Astrocyte of the cerebellum (primary cell): Measurements from ENCODE around the gene TAS2R60.
"Not testable (repeated sequence)": the region's sequence is repeated elsewhere in the genome, so short reads cannot be mapped to it uniquely, and the experiment has no call there.

ENCODE experiments used
- DNase-seq: peaks from one replicate; pipeline ENCODE4 v3.0.0-alpha.2; 2011; ENCODE audit warnings: low read depth
- H3K4me3 ChIP-seq: 2 replicates; pipeline ENCODE4 v1.5.1; 2011; ENCODE audit warnings: mild to moderate bottlenecking, low read depth, low read length, moderate library complexity
- in situ Hi-C: cut with HindIII; loops from 2 replicates; pipeline ENCODE4 v1.10.0; 2017; ENCODE audit warnings: low sequenced_read_pairs
- TF ChIP-seq, protein P1 (sequence below): IDR thresholded peaks from 2 replicates; pipeline ENCODE4 v1.5.1; 2012; ENCODE audit warnings: low read length, low read depth, moderate library complexity, mild to moderate bottlenecking; ENCODE audit errors: missing control alignments

Gene TAS2R60

DNA sequence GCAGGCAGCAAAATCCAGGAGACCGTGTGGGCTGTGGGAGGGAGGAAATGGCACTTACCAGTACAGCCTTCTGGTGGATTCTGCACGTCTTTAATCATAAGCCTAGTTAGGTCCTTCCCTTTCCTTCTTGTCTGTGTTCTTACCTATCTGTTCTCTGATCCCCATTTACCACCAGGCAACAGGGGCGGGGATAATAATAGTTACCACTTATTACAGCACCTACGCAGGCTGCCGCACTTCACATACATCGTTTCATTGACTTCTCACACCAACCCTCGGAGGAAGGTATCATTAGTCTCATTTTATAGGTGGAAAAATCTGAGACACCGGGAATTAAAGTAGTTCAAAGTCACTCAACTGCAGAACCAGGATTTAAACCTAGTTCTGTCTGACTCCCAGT lies 30.1 kb upstream of the TAS2R60 start:
- no peak for DNase-seq
- TF ChIP-seq, protein P1, sequence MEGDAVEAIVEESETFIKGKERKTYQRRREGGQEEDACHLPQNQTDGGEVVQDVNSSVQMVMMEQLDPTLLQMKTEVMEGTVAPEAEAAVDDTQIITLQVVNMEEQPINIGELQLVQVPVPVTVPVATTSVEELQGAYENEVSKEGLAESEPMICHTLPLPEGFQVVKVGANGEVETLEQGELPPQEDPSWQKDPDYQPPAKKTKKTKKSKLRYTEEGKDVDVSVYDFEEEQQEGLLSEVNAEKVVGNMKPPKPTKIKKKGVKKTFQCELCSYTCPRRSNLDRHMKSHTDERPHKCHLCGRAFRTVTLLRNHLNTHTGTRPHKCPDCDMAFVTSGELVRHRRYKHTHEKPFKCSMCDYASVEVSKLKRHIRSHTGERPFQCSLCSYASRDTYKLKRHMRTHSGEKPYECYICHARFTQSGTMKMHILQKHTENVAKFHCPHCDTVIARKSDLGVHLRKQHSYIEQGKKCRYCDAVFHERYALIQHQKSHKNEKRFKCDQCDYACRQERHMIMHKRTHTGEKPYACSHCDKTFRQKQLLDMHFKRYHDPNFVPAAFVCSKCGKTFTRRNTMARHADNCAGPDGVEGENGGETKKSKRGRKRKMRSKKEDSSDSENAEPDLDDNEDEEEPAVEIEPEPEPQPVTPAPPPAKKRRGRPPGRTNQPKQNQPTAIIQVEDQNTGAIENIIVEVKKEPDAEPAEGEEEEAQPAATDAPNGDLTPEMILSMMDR, result no peak
- in situ Hi-C loops, result no loop called here
- H3K4me3 ChIP-seq, result no peak overlapping the region

GRCh38 chr7:143415209-143415608 lies 28.0 kb upstream of the TAS2R60 start:
- DNase-seq, H3K4me3 ChIP-seq, in situ Hi-C loops: not testable (repeated sequence)

- no peak for DNase-seq
- TF ChIP-seq, protein P1, result no peak
- in situ Hi-C loops, result no loop called here
- H3K4me3 ChIP-seq, result no peak overlapping the region
These were observed 27.4 kb upstream of the TAS2R60 start for GRCh38 chr7:143415742-143416397.

DNA sequence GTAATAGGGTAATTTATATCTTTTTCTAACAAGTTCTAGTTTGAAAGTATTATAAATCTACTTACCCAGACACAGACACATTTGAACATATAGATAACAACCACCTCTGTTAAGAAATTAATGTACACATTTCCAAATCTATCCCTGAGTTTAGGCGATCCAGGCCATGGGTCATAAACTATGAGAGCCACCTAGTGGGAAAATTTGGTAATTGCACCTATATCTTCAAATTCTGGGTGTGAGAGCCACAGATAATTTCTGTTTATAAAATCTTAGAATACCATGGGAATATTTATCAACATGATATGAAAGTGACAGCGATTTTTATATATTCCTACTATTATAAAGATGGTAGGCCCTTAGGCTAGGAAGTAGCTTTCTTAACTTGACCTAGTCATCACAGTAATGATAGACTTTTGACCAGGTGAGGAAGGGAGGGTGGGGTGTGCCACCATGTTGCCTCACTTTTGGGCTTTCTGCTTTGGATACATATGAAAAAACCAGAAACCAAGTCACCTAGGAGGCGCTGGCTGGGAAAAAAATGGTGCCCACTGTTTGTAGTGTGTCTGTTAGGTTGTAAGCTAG lies 26.6 kb upstream of the TAS2R60 start:
- in situ Hi-C loops, result no loop called here
- DNase-seq, result peak; percentile 33
- TF ChIP-seq, protein P1, result peak; percentile 68
- H3K4me3 ChIP-seq, result no peak overlapping the region

GRCh38 chr7:143417734-143418383 lies 25.4 kb upstream of the TAS2R60 start:
- TF ChIP-seq, protein P1, result no peak
- in situ Hi-C loops, result no loop called here
- no peak for DNase-seq
- no peak overlapping the region for H3K4me3 ChIP-seq

DNA sequence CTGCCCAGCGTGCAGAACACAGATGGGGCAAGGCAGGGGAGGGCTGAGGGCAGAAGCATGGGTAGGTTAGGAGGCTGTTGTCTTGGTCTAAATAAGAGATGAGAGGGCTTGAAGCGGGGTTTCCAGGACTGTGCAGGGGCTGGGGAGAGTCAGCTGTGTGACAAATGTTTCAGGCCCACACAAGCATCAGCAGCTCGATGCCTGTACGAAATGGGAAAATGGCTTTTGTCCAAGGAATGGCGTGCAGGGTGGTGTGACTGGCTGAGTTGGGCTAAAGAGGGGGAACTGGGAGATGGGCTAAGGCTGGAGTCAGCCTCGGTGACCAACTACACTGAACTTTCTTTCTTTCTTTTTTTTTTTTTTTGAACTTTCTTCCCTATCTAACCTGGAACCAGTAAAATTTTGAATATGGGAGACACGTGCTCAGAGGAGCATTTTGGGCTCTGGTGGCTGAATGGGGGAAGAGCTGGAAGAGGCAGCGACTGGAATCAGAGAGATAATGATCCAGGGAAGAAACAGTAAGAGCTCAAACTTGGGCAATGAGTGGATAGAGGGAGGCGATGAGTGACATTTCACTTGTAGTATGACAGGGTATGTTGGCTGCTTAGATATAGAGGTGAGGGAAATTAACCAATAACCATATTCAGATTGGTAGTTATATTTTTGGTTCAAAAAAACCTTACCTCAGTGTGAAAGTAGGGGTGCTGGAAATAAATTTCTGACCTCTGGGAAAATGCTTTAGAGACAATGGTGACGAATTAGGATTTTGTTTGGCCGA lies 24.4 kb upstream of the TAS2R60 start:
- DNase-seq, result no peak
- TF ChIP-seq, protein P1, result no peak
- no peak overlapping the region for H3K4me3 ChIP-seq
- in situ Hi-C loops, result no loop called here

DNA sequence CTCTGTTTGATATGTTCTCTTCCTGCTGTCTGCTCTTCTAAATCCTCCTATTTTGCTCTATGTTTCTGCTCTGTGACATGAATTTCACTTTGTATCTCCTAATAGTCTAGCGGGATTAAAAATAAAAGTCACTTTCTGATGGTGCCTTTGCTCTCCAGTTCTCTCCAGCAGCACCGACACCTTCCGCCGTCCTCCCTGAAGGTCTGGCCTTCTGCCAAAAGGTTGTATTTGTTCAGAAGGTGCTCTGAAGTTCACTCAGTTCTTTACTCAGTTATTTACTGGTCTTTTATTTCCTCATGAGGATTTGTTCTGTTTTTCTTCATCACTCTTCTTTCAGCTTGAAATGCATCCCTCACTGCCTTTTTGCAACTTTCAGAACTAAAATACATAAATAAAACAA lies 23.4 kb upstream of the TAS2R60 start:
- no peak overlapping the region for H3K4me3 ChIP-seq
- TF ChIP-seq, protein P1, result no peak
- DNase-seq, result no peak
- in situ Hi-C loops, result no loop called here

- in situ Hi-C loops, DNase-seq, H3K4me3 ChIP-seq: not testable (repeated sequence)
These were observed 22.6 kb upstream of the TAS2R60 start for GRCh38 chr7:143420624-143421023.
